Neural crest cell (in vitro differentiated cells): ENCODE data around the gene TOMM6. TPM values are rescaled to one million over a fixed set of nuclear protein-coding genes. Genes with fewer than 3 reads are reported as not detected.
"Not testable (repeated sequence)": the region's sequence is repeated elsewhere in the genome, so short reads cannot be mapped to it uniquely, and the experiment has no call there.

Source experiments
- DNase-seq: peaks from one replicate; pipeline ENCODE4 v3.0.0; 2021; ENCODE audit warnings: low read depth, mixed read lengths, low spot score
- H3K27ac Mint-ChIP-seq: one replicate; pipeline ENCODE4 v1.8.0; 2021; ENCODE audit warnings: mild to moderate bottlenecking, mixed read lengths; ENCODE audit not compliant: unreplicated experiment
- H3K27me3 Mint-ChIP-seq: 2 replicates; pipeline ENCODE4 v1.8.0; 2021; ENCODE audit warnings: low read depth, mild to moderate bottlenecking, mixed read lengths
- H3K36me3 Mint-ChIP-seq: 2 replicates; pipeline ENCODE4 v1.8.0; 2021; ENCODE audit warnings: low read depth, mild to moderate bottlenecking, mixed read lengths
- H3K4me1 Mint-ChIP-seq: 2 replicates; pipeline ENCODE4 v1.8.0; 2021; ENCODE audit warnings: mixed read lengths
- H3K4me3 Mint-ChIP-seq: one replicate; pipeline ENCODE4 v1.8.0; 2021; ENCODE audit warnings: mild to moderate bottlenecking, mixed read lengths
- H3K9me3 Mint-ChIP-seq: 2 replicates; pipeline ENCODE4 v1.8.0; 2021; ENCODE audit warnings: mixed read lengths
- total RNA-seq: library from RNA; stranded (reverse); gene quantifications from 2 replicates; pipeline ENCODE4 v1.2.1, GENCODE V29; 2021
- TF ChIP-seq, protein P1 (sequence below): fragments of 200-600 bp; sonication (generic); conservative IDR thresholded peaks from 2 replicates; pipeline ENCODE4 v1.5.0; 2021; ENCODE audit warnings: antibody characterized with exemption, mild to moderate bottlenecking

The TOMM6 gene
- total RNA-seq, 1 donor from 2014 or later = 249 TPM

DNA sequence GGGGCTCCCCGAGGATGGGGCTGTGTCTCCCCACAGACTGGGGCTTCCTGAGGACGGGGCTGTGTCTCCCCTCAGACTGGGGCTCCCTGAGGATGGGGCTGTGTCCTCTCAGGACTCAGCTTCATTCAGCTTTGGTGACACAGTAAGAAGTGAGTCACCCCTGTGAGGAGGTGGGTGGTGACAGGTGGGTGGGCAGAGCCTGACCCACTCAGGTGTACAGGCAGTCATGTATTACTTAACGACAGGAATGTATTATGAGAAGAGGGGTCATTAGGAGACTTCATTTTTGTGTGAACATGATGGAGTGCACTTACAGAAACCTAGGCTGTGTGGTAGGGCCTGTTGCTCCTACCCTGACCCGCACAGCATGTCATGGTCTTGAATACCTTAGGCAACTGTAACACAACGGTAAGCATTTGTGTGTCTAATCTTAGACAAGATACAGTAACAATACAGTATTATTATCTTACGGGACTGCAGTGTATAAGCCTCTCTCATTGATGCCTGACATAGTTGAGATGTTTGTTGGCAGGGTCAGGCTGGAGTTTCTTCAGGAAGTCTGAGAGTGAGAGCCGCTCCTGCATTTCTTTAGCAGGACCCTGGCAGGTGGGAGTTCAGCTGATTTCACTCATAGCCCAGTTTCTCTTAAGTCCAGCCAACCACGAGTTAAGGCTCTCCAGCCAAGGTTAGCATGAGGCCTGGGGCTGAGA lies 29.4 kb upstream of the TOMM6 start:
- no peak for DNase-seq
- Mint-ChIP-seq H3K4me1 (no peaks in the 10 kb centered on the region), H3K9me3 (no peaks in the 10 kb centered on the region), H3K27ac (no peak overlapping the region), H3K27me3 (peaks cover 15% of the 10 kb centered on the region), H3K4me3 (no peak overlapping the region), H3K36me3 (no peaks in the 10 kb centered on the region)
- TF ChIP-seq, protein P1, sequence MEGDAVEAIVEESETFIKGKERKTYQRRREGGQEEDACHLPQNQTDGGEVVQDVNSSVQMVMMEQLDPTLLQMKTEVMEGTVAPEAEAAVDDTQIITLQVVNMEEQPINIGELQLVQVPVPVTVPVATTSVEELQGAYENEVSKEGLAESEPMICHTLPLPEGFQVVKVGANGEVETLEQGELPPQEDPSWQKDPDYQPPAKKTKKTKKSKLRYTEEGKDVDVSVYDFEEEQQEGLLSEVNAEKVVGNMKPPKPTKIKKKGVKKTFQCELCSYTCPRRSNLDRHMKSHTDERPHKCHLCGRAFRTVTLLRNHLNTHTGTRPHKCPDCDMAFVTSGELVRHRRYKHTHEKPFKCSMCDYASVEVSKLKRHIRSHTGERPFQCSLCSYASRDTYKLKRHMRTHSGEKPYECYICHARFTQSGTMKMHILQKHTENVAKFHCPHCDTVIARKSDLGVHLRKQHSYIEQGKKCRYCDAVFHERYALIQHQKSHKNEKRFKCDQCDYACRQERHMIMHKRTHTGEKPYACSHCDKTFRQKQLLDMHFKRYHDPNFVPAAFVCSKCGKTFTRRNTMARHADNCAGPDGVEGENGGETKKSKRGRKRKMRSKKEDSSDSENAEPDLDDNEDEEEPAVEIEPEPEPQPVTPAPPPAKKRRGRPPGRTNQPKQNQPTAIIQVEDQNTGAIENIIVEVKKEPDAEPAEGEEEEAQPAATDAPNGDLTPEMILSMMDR = no peak

DNA sequence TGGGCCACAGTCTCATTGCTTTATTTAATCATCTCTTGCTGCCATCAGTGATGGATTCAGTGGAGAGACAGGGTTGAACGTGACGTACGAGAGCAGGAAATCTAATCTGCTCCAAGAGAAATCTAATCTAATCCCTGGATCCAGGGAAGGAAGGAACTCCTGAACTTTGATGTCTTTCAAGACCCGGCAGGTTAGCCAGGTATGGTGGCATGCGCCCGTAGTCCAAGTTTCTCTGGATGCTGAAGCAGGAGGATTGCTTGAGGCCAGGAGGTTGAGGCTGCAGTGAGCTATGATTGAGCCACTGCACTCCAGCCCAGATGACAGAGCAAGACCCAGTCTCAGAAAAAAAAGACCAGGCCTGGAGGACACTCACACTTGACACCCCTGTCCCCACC lies 28.9 kb upstream of the TOMM6 start:
- H3K4me3 Mint-ChIP-seq = no peak overlapping the region
- DNase-seq = no peak
- no peaks in the 10 kb centered on the region for H3K4me1 Mint-ChIP-seq
- H3K36me3 Mint-ChIP-seq = no peaks in the 10 kb centered on the region
- no peaks in the 10 kb centered on the region for H3K9me3 Mint-ChIP-seq
- H3K27ac Mint-ChIP-seq = no peak overlapping the region
- peaks cover 14% of the 10 kb centered on the region for H3K27me3 Mint-ChIP-seq
- TF ChIP-seq, protein P1 = no peak

DNA sequence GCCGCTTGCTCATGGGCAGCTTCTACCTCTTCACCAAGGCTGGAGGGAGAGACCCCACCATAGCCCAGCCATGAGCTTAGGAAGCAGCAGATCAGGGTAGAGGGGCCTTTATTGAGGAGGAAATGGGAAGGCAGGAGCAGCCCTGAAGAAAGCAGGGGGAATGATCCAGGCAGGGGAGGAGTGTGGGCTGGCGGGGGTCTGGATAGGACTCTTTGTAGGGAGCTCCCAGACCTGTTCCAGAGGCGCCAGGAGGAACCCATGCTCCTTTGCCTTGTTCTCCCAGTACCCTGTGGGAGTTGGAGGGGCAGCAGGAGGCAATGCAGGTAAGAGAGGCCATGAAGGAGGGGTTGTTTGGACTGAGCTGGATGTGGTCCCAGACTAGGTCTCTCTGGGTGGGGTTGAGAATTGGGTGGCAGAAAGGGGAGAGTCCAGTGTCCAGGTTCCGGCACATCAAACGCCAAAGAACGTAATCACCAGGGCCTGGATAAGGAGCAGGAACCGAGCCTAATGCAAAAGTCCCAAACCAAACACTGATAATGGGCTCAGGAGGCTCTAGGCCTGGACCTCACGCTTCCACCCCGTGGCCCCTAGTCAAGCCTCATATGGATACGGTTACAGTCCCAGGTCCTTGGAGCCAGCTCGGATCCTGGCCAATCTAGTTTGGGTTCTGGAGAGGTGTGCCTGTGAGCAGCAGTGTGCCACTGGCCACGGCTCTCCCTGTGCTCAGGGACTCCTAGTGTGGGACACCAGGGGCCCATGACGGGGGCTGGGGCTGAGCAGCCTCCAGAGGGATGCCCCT lies 28.2 kb upstream of the TOMM6 start:
- no peaks in the 10 kb centered on the region for H3K9me3 Mint-ChIP-seq
- TF ChIP-seq, protein P1 = no peak
- H3K4me3 Mint-ChIP-seq = no peak overlapping the region
- no peak overlapping the region for H3K27ac Mint-ChIP-seq
- DNase-seq = no peak
- peaks cover 13% of the 10 kb centered on the region for H3K27me3 Mint-ChIP-seq
- no peaks in the 10 kb centered on the region for H3K36me3 Mint-ChIP-seq
- no peaks in the 10 kb centered on the region for H3K4me1 Mint-ChIP-seq

DNA sequence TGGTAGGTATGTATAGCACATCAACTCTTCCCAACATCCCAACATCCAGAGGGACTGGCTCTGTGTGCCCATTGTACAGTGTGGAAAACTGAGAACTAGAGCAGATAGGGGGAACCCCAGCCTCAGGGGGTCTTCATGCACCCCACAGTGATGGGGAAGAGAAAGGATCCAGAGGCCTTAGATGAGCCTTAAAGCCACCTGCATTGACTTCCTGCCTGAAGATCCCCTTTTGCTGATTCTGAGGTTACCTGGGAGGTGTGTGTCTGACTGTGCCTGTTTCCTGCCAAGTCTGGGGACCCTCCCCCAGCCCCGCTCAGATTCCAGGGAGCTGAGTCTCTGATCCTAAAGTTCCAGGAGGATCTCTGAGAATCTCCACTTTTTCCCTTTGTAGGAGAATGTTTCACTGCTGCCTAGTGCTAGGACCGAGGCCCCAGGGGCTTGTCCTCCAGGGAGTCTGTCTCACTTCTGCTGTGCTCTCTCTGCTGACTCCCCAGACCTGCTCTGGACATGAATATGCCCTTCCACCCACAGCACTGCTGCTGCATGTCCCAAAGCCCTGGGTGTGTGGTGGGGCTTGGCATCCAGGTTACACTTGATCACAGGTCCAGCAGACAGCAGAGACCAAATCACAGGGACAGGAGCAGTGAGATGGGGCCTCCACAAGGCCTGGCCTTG lies 27.5 kb upstream of the TOMM6 start:
- Mint-ChIP-seq H3K4me1 (no peaks in the 10 kb centered on the region), H3K27me3 (peaks cover 9% of the 10 kb centered on the region), H3K9me3 (no peaks in the 10 kb centered on the region), H3K27ac (no peak overlapping the region), H3K4me3 (no peak overlapping the region), H3K36me3 (no peaks in the 10 kb centered on the region)
- DNase-seq = no peak
- TF ChIP-seq, protein P1 = no peak

DNA sequence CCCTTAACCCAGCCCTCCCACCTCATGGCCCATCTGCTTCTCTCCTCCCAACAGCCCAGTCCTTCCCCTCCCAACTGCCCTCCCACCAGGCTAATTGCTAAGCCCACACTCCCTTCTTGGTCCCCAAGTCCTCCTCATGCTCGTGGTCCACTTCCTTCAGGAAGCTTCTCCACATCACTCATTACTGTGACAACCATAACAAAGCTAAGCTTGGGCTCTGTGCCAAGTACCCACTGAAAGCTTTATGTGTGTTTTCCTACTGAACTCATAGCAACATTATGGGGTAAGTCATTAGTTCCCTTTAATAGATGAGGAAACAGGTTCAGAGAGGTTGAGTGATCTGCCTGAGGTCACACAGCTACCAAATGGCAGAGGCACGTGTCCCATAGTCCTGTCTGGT lies 24.0 kb upstream of the TOMM6 start:
- no peak for DNase-seq
- Mint-ChIP-seq H3K4me1 (peaks cover 14% of the 10 kb centered on the region), H3K27ac (no peak overlapping the region), H3K27me3 (peaks cover 5% of the 10 kb centered on the region), H3K9me3 (no peaks in the 10 kb centered on the region), H3K36me3 (no peaks in the 10 kb centered on the region), H3K4me3 (no peak overlapping the region)
- TF ChIP-seq, protein P1 = no peak

DNA sequence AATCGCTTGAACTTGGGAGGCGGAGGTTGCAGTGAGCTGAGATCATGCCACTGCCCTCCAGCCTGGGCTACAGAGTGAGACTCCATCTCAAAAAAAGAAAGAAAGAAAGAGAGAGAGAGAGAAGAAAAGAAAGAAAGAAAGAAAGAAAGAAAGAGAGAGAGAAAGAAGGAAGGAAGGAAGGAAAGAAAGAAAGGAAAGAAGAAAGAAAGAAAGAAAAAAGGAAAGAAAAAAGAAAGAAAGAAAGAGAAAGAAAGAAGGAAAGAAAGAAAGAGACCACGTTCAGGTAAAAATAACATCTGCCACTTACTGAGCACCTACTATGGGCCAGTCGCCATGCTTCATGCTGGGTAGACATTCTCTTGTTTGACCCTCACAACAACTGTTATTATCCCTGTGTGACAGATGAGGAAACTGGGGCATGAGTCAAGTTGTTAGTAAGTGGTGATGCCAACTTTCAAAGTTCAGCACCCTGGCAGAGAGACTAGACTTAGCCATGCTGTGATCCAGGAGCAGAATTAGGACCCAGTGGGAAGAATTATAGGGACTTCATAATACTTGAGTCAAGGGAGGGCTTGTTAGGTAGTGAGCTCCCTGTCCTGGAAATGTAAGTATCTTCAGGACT lies 21.3 kb upstream of the TOMM6 start:
- not testable (repeated sequence) for H3K27me3 Mint-ChIP-seq, DNase-seq, H3K4me3 Mint-ChIP-seq, H3K36me3 Mint-ChIP-seq, H3K9me3 Mint-ChIP-seq, H3K27ac Mint-ChIP-seq
- peaks cover 18% of the 10 kb centered on the region for H3K4me1 Mint-ChIP-seq
